IMR-90 (cell line): ENCODE data around the gene AUNIP. TPM values are rescaled to one million over a fixed set of nuclear protein-coding genes. Genes with fewer than 3 reads are reported as not detected.

Experiments
- ATAC-seq: fragments of 200-7000 bp; cut with Tn5 transposase; 2 replicates; pipeline ENCODE4 v1.9.1; 2020; ENCODE audit warnings: low read depth, mild to moderate bottlenecking, moderate library complexity
- BruUV-seq: library from RNA; stranded (reverse); fragments of 400-500 nt; replicated peaks from 2 replicates; lab custom pipeline; 2021; lab: Mats Ljungman, UMichigan
- CTCF ChIA-PET: fragments of 300-600 bp; formaldehyde crosslinking; extraction: SDS; loops from one replicate; lab custom pipeline; 2021; ENCODE audit warnings: antibody characterized with exemption; lab: Yijun Ruan, JAX
- POLR2A ChIA-PET: fragments of 300-600 bp; sonication (Branson Sonifier 250); formaldehyde crosslinking; loops from one replicate; lab custom pipeline; 2022; ENCODE audit warnings: antibody characterized with exemption; ENCODE audit not compliant: unreplicated experiment; lab: Charles Lee
- DNase-seq: peaks from one replicate; pipeline ENCODE4 v3.0.0; 2013
- H2AFZ ChIP-seq: replicated peaks from 2 replicates; pipeline ENCODE3; 2013; ENCODE audit warnings: low read length, mild to moderate bottlenecking; ENCODE audit not compliant: poor library complexity
- H2AK5ac ChIP-seq: 2 replicates; pipeline ENCODE4 v1.6.1; 2013; ENCODE audit warnings: low read depth, low read length, inconsistent platforms
- H2AK9ac ChIP-seq: replicated peaks from 2 replicates; pipeline ENCODE3; 2013; ENCODE audit warnings: mild to moderate bottlenecking, low read depth, low read length, moderate library complexity; ENCODE audit not compliant: poor library complexity
- H2BK120ac ChIP-seq: 2 replicates; pipeline ENCODE4 v1.6.1; 2013; ENCODE audit warnings: low read depth, low read length, inconsistent platforms
- H2BK15ac ChIP-seq: 3 replicates; pipeline ENCODE4 v1.6.1; 2013; ENCODE audit warnings: low read depth, low read length, inconsistent platforms
- H2BK20ac ChIP-seq: 2 replicates; pipeline ENCODE4 v1.6.1; 2013; ENCODE audit warnings: low read depth, mild to moderate bottlenecking, inconsistent platforms, low read length, moderate library complexity
- H2BK5ac ChIP-seq: 2 replicates; pipeline ENCODE4 v1.6.1; 2013; ENCODE audit warnings: mild to moderate bottlenecking, low read depth, low read length, inconsistent platforms; ENCODE audit not compliant: poor library complexity, severe bottlenecking
- H3K14ac ChIP-seq: replicated peaks from 2 replicates; pipeline ENCODE4 v1.6.1; 2013; ENCODE audit warnings: low read depth, low read length, inconsistent platforms
- H3K18ac ChIP-seq: 2 replicates; pipeline ENCODE4 v1.6.1; 2013; ENCODE audit warnings: low read depth, low read length, control low read depth
- H3K23ac ChIP-seq: 2 replicates; pipeline ENCODE4 v1.6.1; 2013; ENCODE audit warnings: low read depth, low read length, inconsistent platforms
- H3K27ac ChIP-seq: 2 replicates; pipeline ENCODE4 v1.5.1; 2013; ENCODE audit warnings: mild to moderate bottlenecking, control low read depth, low read length; ENCODE audit not compliant: insufficient read depth
- H3K27me3 ChIP-seq: 2 replicates; pipeline ENCODE4 v1.6.1; 2013; ENCODE audit warnings: low read length; ENCODE audit not compliant: control insufficient read depth, insufficient read depth
- H3K36me3 ChIP-seq: 2 replicates; pipeline ENCODE4 v1.6.1; 2013; ENCODE audit warnings: low read length, mixed read lengths; ENCODE audit not compliant: control insufficient read depth, insufficient read depth
- H3K4ac ChIP-seq: 2 replicates; pipeline ENCODE4 v1.6.1; 2013; ENCODE audit warnings: low read depth, low read length, inconsistent platforms
- H3K4me1 ChIP-seq: 2 replicates; pipeline ENCODE4 v1.6.1; 2013; ENCODE audit warnings: low read length, mixed read lengths; ENCODE audit not compliant: control insufficient read depth, insufficient read depth
- H3K4me2 ChIP-seq: 2 replicates; pipeline ENCODE4 v1.6.1; 2013; ENCODE audit warnings: low read depth, mild to moderate bottlenecking, control low read depth, low read length, moderate library complexity
- H3K4me3 ChIP-seq: 2 replicates; pipeline ENCODE4 v1.5.1; 2013; ENCODE audit warnings: low read depth, mild to moderate bottlenecking, control low read depth, low read length, moderate library complexity; ENCODE audit not compliant: insufficient read depth
- H3K56ac ChIP-seq: 2 replicates; pipeline ENCODE4 v1.6.1; 2013; ENCODE audit warnings: low read length, inconsistent platforms; ENCODE audit not compliant: insufficient read depth; ENCODE audit errors: extremely low read depth
- H3K79me1 ChIP-seq, 2 experiments: 2 replicates each; pipeline ENCODE4 v1.6.1; 2013; ENCODE audit warnings: low read length in 2 of 2, inconsistent platforms in 1 of 2, low read depth in 1 of 2
- H3K9ac ChIP-seq: 2 replicates; pipeline ENCODE4 v1.6.1; 2013; ENCODE audit warnings: low read depth, low read length, control low read depth
- H3K9me1 ChIP-seq: 2 replicates; pipeline ENCODE4 v1.6.1; 2013; ENCODE audit warnings: low read length, inconsistent platforms; ENCODE audit not compliant: insufficient read depth
- H3K9me3 ChIP-seq: 2 replicates; pipeline ENCODE4 v1.6.1; 2013; ENCODE audit warnings: low read length; ENCODE audit not compliant: control insufficient read depth, insufficient read depth
- H4K20me1 ChIP-seq: 2 replicates; pipeline ENCODE4 v1.6.1; 2013; ENCODE audit warnings: low read length, inconsistent platforms; ENCODE audit not compliant: insufficient read depth
- H4K5ac ChIP-seq: 2 replicates; pipeline ENCODE4 v1.6.1; 2013; ENCODE audit warnings: mild to moderate bottlenecking, low read depth, low read length, control low read depth
- H4K8ac ChIP-seq, 2 experiments: 2 replicates each; pipeline ENCODE4 v1.6.1; 2013; ENCODE audit warnings: low read depth in 2 of 2, low read length in 2 of 2, control low read depth in 1 of 2, inconsistent platforms in 1 of 2
- H4K91ac ChIP-seq: 2 replicates; pipeline ENCODE4 v1.6.1; 2013; ENCODE audit warnings: low read depth, low read length, inconsistent platforms; ENCODE audit not compliant: insufficient read depth
- MXI1 ChIP-seq: IDR thresholded peaks from 2 replicates; pipeline ENCODE4 v1.6.1; 2012; ENCODE audit warnings: low read depth, mild to moderate bottlenecking, low read length, moderate library complexity, borderline replicate concordance
- RAD21 ChIP-seq: IDR thresholded peaks from 2 replicates; pipeline ENCODE4 v1.6.1; 2012; ENCODE audit warnings: low read length, improper control_type of control experiment
- WGBS, 2 experiments: methylation state at CpG; one replicate each; pipeline versions ENCODE4 v1.1.5 to v1.1.7; 2013; ENCODE audit warnings: missing lambda C conversion rate in 2 of 2; ENCODE audit not compliant: insufficient read length in 1 of 2; ENCODE audit errors: extremely low coverage in 2 of 2; 5-methylcytosine and 5-hydroxymethylcytosine counted together
- dilution Hi-C: fragments of 300-500 bp; cut with HindIII; formaldehyde crosslinking; loops from one replicate; pipeline ENCODE4 v1.14.3; 2018; ENCODE audit warnings: low sequenced_read_pairs; ENCODE audit not compliant: unreplicated experiment
- in situ Hi-C: fragments of 300-500 bp; cut with MboI; formaldehyde crosslinking; loops from 3 replicates; pipeline ENCODE4 v1.14.3; 2019; ENCODE audit warnings: low sequenced_read_pairs, inconsistent platforms, mixed read lengths
- intact Hi-C: fragments of 100-400 bp; cut with micrococcal nuclease; formaldehyde crosslinking; loops from 2 replicates; pipeline ENCODE4 v1.10.0; 2022
- polyA plus RNA-seq, 3 experiments: library from polyadenylated mRNA; depleted of rRNA; stranded (reverse); fragments of >200 nt; gene quantifications; 2 replicates each; pipeline ENCODE4 v1.2.3, GENCODE V29; 2012; ENCODE audit warnings: low replicate concordance in 1 of 3
- total RNA-seq: library from RNA; depleted of rRNA; stranded (reverse); fragments of >200 nt; gene quantifications from 2 replicates; pipeline ENCODE4 v1.2.3, GENCODE V29; 2012

The AUNIP gene
- total and polyA plus RNA-seq, 2 of the 4 experiments (the other 2 are of a cell fraction), result 2.4 to 5.0 TPM

GRCh38 chr1:25820247-25821111 lies 38.8 kb downstream of the AUNIP start:
- Histone ChIP-seq H2BK120ac (peak overlapping the region; percentile 69; the same call in 1 of the 2 replicates), H3K9me3 (no peaks in the 10 kb centered on the region), H2BK15ac (no peak overlapping the region), H2BK20ac (no peak overlapping the region), H2AFZ (peak overlapping the region; percentile 96), H4K20me1 (peaks cover 24% of the 10 kb centered on the region; the same call in 1 of the 2 replicates), H3K4me3 (peak overlapping the region; percentile 90), H3K9ac (peak overlapping the region; percentile 92), H3K27me3 (no peaks in the 10 kb centered on the region), H3K56ac (peak overlapping the region; percentile 75), H4K5ac (peak overlapping the region; percentile 41; the same call in 1 of the 2 replicates), H3K23ac (peak overlapping the region; percentile 69), H3K9me1 (peaks cover 18% of the 10 kb centered on the region), H3K14ac (peak overlapping the region; percentile 75), H3K4ac (peak overlapping the region; percentile 89), H3K4me2 (peak overlapping the region; percentile 89), H2AK5ac (peak overlapping the region; percentile 48; the same call in 1 of the 2 replicates), H3K18ac (no peak overlapping the region), H4K8ac (peak overlapping the region; percentile 77 to 99; a peak in 3 of 4 replicates), H2BK5ac (peak overlapping the region; percentile 87), H3K27ac (peak overlapping the region; percentile 96), H3K79me1 (peaks cover 24 to 72% of the 10 kb centered on the region in 2 experiments), H2AK9ac (peak overlapping the region; percentile 90), H3K4me1 (peaks cover 16% of the 10 kb centered on the region), H3K36me3 (peaks cover 12% of the 10 kb centered on the region; the same call in 1 of the 2 replicates), H4K91ac (peak overlapping the region; percentile 92)
- WGBS, 2 experiments, result 1% methylated on average over 13 of the region's 67 CpGs; no CpG with 5 or more reads in 1 of the 2 experiments
- intact Hi-C loops, result loop anchor here (5.0 kb wide), 1 partner anchor 77 kb away; no protein-coding TSS in a partner anchor
- ChIA-PET CTCF (interaction anchor here (0.6 to 1.4 kb wide), 3 partner anchors 75 to 212 kb away, joined by 3 read pairs; no protein-coding TSS in a partner anchor), POLR2A (interaction anchor here (0.6 kb wide), 1 partner anchor 44 kb away, joined by 4 read pairs; no protein-coding TSS in a partner anchor)
- in situ Hi-C loops, result loop anchor here (10.0 to 25.0 kb wide), 3 partner anchors 174 to 583 kb away; partner anchors contain the start of genes PAFAH2, RHCE, RSRP1 and SYF2
- peak; percentile 61 for DNase-seq
- dilution Hi-C loops, result no loop called here
- no TSS peak for BruUV-seq
- TF ChIP-seq RAD21, result no peak
- TF ChIP-seq MXI1, result 0 out of 2 replicates have a peak, but pooled peaks have one; percentile 12
- ATAC-seq, result peak; percentile 50
